A549 treated with dexamethasone at 1 μM for 4 hours (cell line): ENCODE data around the gene NHSL1. TPM values are rescaled to one million over a fixed set of nuclear protein-coding genes. Genes with fewer than 3 reads are reported as not detected.

Source experiments
- total RNA-seq: library from RNA; stranded (reverse); fragments of 200-300 nt; extraction: Qiagen RNA extraction; gene quantifications from 5 replicates; pipeline ENCODE4 v1.2.3, GENCODE V29; 2022

The NHSL1 gene, protein sequence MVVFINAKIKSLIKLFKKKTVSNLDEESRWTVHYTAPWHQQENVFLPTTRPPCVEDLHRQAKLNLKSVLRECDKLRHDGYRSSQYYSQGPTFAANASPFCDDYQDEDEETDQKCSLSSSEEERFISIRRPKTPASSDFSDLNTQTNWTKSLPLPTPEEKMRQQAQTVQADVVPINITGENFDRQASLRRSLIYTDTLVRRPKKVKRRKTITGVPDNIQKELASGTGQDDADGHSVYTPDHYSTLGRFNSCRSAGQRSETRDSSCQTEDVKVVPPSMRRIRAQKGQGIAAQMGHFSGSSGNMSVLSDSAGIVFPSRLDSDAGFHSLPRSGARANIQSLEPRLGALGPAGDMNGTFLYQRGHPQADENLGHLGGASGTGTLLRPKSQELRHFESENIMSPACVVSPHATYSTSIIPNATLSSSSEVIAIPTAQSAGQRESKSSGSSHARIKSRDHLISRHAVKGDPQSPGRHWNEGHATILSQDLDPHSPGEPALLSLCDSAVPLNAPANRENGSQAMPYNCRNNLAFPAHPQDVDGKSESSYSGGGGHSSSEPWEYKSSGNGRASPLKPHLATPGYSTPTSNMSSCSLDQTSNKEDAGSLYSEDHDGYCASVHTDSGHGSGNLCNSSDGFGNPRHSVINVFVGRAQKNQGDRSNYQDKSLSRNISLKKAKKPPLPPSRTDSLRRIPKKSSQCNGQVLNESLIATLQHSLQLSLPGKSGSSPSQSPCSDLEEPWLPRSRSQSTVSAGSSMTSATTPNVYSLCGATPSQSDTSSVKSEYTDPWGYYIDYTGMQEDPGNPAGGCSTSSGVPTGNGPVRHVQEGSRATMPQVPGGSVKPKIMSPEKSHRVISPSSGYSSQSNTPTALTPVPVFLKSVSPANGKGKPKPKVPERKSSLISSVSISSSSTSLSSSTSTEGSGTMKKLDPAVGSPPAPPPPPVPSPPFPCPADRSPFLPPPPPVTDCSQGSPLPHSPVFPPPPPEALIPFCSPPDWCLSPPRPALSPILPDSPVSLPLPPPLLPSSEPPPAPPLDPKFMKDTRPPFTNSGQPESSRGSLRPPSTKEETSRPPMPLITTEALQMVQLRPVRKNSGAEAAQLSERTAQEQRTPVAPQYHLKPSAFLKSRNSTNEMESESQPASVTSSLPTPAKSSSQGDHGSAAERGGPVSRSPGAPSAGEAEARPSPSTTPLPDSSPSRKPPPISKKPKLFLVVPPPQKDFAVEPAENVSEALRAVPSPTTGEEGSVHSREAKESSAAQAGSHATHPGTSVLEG (N-terminal part only)
- 2.4 to 5.8 TPM (median 4.9 TPM) in 5 replicates for total RNA-seq

GRCh38 chr6:138499303-138500018 is at the start of gene NHSL1:
Gene NHSL1 (minus strand): TSS chr6:138499494. CDS start chr6:138499290, 204 bp downstream.

GRCh38 chr6:138403801-138404665 is 95.3 kb downstream of the NHSL1 start, which contains the start of gene HEBP2:
Gene HEBP2 (plus strand): TSS chr6:138404223. CDS start chr6:138404496, 273 bp downstream.

GRCh38 chr6:138377844-138378243 is 121.5 kb downstream of the NHSL1 start, which contains the start of gene SMIM28:
Gene SMIM28 (plus strand): TSS chr6:138377905. CDS start chr6:138378073, 168 bp downstream.

Other genes with a start within 250 kb of the NHSL1 start
- gene SMIM28, start 121.6 kb downstream of the NHSL1 start, total RNA-seq: not detected in 5 replicates
- gene HEBP2, start 95.3 kb downstream of the NHSL1 start, total RNA-seq: 17.7 to 31.7 TPM (median 28.9 TPM) in 5 replicates